ENCODE results near the gene FOSB.
A peak's percentile ranks its signal among the peaks of the same experiment; 100 is the strongest.

The FOSB gene

DNA sequence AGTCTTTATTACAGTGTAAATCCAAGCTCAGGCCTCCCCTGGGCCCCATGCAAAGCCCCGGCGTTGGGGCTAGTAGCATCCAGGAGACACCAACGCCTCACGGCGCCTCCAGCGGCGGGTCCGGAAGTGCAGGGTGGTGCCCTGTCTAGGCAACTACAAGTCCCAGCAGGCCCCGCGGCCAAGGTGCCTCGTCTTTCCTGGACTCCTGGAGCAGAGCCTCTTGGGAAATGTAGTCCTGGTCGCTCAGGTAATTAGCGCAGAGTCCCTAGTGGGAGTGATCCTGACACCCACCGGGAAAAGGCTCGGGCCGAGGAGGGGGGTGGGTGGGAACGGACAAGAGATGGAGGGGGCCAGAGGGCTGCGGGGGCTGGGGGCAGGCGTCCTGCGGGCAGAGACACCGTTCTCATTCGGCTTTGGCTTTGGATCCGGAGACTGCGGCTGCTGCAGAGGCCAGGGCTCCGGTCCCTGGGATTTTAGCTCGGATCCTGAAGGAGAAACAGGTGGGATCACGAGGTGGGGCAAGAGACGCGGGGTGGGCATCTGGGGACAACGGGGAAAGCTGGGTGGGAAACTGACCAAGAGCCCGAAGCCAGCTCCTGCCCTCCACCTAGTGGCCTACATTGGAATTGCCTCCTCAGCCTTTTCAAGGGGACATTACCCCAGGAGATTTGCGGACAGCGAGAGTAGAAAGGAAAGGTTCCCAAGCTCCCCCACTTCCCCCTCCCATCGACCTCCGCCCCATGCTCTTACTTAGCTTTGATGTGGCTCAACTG is 17.7 kb downstream of the FOSB start:
- DNase-seq = peak; percentile 91 to 99 (median 94)

DNA sequence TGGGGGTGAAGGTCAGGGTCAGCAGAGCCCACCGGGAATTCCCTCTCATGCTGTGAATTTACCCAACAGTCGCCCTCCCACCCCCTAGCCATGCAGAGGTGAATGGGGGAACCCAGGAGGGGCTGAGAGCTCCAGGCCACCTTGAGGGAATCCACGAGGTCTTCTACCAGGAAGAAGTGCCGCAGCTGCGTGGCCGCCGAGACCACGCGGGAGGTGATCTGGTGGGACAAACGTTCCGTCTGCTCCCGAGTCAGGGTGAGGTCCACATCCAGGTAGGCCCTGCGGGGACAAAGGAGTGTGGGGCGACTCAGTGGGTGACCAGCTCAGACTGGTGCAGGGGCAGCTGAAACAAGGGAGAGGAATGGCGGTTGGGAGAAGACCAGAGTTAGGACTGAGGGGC is 20.9 kb downstream of the FOSB start:
- no peak for DNase-seq

GRCh38 chr19:45489216-45489855 is 21.5 kb downstream of the FOSB start:
- no peak for DNase-seq

DNA sequence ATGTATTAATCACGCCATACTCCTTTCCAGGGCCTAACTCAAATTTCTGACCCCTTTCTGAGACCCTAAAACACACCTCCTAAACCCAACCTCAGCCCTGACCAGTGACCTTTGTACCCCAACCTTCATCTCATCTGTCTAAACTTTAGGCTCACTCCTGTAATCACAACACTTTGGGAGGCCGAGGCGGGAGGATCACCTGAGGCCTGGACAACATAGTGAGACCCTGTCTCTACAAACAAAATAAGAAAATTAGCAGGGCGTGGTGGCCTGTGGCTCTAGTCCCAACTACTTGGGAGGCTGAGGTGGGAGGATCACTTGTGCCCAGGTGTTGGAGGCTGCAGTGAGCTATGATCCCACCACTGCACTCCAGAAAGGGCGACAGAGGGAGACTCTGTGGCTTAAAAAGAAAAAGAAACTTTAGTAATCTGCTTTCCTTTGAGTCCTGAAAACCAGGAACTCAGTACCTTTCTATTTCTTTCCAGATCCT is 24.4 kb downstream of the FOSB start:
- no peak for DNase-seq

DNA sequence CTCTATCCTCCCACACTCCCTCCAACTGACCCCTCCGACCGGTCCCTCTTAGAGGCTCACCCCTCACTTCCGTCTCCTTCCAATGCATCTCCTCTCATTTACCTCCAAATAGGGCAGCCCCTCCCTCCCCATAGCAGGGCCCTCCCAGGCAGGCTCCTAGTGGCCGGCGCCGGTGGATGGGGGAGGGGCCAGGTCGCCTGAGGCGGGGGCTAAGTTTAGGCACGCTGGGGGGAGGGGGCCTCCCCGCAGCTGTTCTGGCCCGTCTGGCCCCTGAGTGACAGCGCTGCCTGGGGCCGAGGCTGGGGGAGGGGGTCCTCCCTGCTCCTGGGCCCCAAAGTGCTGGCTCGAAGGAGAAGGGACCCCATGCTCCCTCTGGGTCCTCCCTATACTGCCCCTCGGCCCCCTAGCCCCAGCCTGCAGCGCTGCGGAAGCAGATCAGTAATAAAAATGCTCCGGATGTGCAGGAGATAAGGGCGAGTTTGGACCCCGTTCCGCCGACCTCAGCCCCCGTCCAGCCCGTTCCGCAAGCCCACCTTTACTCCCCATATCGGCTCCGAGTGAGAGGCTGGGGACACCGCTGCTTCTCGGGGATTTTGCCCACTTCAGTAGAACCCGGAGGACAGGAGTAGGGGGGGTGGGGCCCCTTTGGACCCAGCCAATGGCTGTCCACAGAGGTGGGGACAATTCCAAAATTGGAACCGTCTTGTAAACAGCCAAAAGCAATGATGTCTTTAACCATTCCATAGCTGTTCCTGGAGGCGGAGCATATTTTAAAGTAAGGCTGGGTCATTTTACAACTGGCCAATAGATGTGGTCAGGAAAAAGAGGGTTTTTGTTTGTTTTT is 25.1 kb downstream of the FOSB start:
- DNase-seq = peak in 1 of 5 donors; percentile 33

GRCh38 chr19:45494261-45494916 is 26.6 kb downstream of the FOSB start:
- DNase-seq = no peak

GRCh38 chr19:45495178-45495577 is 27.4 kb downstream of the FOSB start:
- DNase-seq = no peak

DNA sequence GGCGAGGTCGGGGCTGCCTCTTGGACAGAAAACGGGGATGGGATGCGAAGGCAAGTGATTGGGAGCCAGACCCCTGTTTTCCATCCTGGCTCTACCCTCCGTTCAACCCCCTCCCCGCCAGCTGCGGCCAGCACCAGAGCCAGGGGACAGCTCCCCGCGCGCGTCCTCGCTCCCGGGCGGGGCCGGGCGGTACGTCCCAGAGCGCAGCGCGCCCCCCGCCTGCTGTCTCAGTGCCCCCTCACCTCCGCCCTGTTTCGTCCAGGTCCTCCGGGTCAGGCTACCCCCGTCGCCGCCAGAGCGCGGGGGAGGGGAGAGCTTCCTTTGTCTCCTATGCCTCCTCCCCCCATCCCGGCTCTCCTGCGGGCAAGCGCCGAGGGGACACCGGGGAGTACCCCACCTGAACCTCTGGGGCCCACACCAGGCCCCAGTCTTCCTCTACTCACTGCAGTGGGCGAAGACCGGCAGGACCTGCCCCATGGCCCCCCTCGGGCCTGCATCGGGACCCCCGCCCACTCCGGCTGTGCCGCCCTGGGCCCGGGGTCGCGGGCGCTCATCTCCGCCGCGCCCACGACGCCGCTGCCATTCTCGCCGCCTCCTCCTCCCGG is 28.7 kb downstream of the FOSB start:
- DNase-seq = peak in 1 of 5 donors; percentile 47

DNA sequence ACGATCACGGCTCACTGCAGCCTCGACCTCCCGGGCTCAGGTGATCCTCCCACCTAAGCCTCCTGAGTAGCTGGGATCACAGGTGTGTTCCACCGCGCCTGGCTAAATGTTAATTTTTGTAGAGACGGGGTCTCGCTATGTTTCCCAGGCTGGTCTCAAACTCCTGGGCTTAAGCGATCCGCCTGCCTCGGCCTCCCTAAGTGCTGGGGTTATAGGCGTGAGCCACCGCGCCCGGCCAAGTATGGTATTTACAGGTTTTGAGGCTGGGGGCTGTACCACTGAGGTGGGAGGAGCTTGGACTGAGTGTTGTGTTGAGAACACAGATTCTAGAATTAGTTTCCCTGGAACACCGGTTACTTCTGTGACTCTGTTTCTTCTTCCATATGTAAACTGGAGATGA is 30.0 kb downstream of the FOSB start:
- DNase-seq = no peak

DNA sequence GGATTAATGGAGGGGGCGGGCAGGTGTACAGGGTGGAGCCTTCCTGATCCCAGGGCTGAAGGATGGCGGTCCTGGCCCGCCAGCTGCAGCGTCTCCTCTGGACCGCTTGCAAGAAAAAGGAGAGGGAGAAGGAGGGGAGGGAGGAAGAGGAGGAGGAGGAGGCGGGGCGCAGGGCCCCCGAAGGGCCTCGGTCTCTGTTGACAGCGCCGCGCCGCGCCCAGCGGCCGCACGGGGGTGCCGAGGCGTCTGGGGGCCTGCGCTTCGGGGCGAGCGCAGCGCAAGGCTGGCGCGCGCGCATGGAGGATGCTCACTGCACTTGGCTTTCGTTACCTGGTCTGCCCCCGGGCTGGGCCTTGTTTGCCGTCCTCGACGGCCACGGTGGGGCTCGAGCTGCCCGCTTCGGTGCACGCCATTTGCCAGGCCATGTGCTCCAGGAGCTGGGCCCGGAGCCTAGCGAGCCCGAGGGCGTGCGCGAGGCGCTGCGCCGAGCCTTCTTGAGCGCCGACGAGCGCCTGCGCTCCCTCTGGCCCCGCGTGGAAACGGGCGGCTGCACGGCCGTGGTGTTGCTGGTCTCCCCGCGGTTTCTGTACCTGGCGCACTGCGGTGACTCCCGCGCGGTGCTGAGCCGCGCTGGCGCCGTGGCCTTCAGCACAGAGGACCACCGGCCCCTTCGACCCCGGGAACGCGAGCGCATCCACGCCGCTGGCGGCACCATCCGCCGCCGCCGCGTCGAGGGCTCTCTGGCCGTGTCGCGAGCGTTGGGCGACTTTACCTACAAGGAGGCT is 30.8 kb downstream of the FOSB start, which contains the start of gene PPM1N:
Gene PPM1N, plus strand, starts transcription at position 33 of the 785 bp plus-strand sequence. Its CDS starts 30 bp downstream, at position 63.
- DNase-seq = peak in 3 of 5 donors; percentile 58 to 74 (median 60)

- DNase-seq = peak in 3 of 5 donors; percentile 40 to 82 (median 50)
Observed at GRCh38 chr19:45499196-45500180, 31.7 kb downstream of the FOSB start.

- DNase-seq = no peak
Observed at GRCh38 chr19:45500918-45501729, 33.3 kb downstream of the FOSB start.

DNA sequence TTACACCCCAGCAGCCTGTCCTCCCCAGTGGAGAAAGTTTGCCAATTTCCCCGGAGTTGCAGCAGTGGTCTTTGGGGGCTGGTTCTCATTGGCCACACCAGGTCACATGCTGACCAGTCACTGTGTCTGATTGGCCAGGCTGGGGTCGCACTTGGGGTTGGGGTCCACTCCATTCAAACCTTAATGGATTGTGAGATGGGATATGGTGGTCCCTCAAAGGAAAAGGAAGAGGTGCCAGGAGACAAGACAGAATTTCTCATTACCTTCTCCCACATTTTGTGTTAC is 33.9 kb downstream of the FOSB start:
- no peak for DNase-seq

- no peak for DNase-seq
Observed at GRCh38 chr19:45502111-45502510, 34.3 kb downstream of the FOSB start.

GRCh38 chr19:45503909-45504308 is 36.1 kb downstream of the FOSB start:
- no peak for DNase-seq

DNA sequence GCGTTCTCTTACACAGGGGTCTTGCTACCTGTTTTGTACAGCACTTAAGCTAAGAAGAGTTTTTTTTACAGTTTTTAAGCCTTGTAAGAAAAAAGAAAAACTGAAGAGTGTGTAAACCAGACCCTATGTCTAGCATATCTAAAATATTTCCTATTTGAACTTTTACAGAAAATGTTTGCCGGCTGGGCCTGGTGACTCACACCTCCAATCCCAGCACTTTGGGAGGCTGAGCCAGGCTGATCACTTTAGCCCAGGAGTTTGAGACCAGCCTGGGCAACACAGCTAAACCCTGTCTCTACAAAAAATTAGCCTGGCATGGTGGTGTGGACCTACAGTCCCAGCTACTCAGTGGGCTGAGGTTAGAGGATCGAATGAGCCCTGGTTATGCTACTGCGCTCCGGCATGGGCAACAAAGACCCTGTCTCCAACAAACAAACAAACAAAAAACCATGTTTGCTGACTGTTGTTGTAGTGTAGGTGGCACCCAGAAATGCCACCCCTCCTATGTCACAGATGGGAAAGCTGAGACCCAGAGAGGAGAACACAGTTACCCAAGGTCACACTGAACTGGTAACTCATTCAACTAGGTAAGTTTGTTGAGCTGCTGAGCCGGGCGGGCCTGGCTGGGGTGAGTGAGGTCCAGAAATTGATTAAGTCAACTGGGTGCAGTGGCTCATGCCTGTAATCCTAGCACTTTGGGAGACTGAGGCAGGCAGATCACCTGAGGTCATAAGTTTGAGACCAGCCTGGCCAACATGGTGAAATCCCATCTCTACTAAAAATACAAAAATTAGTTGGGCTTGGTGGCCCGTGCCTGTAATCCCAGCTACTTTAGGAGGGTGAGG is 37.6 kb downstream of the FOSB start:
- no peak for DNase-seq

DNA sequence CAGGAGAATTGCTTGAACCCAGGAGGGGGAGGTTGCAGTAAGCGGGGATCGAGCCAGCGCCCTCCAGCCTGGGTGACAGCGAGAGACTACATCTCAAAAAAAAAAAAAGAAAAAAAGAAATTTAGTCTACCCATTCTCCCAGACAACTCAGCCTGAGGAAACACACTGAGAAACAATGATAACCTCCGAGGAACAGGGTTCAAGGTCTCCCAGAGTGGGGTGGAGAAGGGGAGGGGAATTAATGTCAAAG is 38.1 kb downstream of the FOSB start:
- no peak for DNase-seq

DNA sequence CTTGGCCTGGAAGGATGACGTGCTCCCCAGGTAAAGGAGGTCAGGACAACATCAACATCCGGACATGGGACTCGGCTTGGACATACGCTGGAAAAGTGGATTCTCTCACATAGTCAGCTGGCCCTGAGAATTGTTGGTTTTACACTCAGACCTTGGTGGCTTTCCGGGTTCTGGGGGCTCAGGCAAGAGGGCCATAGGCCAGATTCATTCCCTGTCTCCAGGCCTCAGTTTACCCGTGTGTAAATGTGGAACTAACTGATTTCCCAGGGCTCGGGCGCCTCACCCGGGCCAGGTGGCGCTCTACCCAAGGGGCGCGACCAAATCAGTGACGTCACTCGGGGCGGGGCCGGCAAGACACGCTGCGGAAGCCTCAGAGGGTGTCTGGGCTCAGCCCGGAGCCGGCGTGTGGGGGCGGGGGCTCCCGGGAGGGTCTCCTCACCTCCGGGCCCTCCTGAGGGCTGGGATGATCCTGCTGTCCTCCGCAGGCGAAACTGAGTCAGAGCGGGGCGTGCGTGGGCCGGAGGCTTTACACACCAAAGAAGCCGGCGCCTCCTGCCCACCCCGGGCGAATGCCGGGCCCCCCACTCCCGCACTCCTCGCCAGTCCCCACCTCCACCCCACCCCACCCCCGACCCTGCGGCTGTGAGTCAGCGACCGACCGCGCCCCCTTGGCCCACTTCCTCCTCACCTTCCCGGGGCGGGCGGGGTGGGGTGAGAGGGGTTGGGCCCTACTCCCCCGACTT is 38.6 kb downstream of the FOSB start:
- DNase-seq = peak; percentile 90 to 97 (median 96)
